Stomach smooth muscle (tissue), 2 donors: Measurements from ENCODE around the gene CFAP126.

Source experiments
- H3K27ac ChIP-seq: one replicate; pipeline ENCODE4 v1.7.0; 2013; ENCODE audit warnings: mild to moderate bottlenecking, low read length, inconsistent platforms
- H3K27me3 ChIP-seq, 2 donors: one replicate each; pipeline ENCODE4 v1.7.0; 2013; ENCODE audit warnings: low read length in 2 of 2; ENCODE audit not compliant: insufficient read depth in 2 of 2, control insufficient read depth in 1 of 2
- H3K36me3 ChIP-seq, 2 donors: one replicate each; pipeline ENCODE4 v1.7.0; 2013; ENCODE audit warnings: low read length in 2 of 2; ENCODE audit not compliant: control insufficient read depth in 2 of 2, insufficient read depth in 2 of 2
- H3K4me1 ChIP-seq: one replicate; pipeline ENCODE4 v1.7.0; 2013; ENCODE audit warnings: low read length; ENCODE audit not compliant: control insufficient read depth, insufficient read depth
- H3K4me3 ChIP-seq, 2 donors: one replicate each; pipeline ENCODE4 v1.7.0; 2013; ENCODE audit warnings: low read length in 2 of 2
- H3K9ac ChIP-seq, 2 donors: one replicate each; pipeline ENCODE4 v1.7.0; 2013; ENCODE audit warnings: low read length in 2 of 2, mild to moderate bottlenecking in 1 of 2
- H3K9me3 ChIP-seq, 2 donors: one replicate each; pipeline ENCODE4 v1.7.0; 2013; ENCODE audit warnings: low read length in 2 of 2; ENCODE audit not compliant: control insufficient read depth in 2 of 2
- donor health status: healthy.
- donor health status: Pancreatic carcinoma.

Gene CFAP126

DNA sequence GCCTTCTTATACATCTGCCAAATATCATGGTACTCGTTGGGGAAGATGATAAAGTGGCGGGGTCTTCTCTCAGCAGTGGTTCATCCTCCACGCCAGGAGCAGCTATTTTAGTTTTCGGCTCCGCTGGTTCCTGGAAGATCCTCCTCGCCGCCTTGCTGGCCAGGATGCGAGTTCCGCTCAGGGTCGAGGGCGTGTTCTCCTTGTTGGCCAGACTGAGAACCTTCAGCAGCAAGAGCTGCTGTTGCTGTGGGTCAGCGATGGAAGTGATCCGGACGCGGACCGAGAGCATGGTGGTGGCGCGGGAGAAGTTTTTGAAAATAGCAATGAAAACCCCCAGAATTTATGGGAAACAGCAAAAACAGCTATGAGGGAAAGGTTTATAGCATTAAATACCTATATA is 11.4 kb upstream of the CFAP126 start:
- Histone ChIP-seq H3K4me3 (no peak overlapping the region), H3K9me3 (no peaks in the 10 kb centered on the region), H3K27ac (no peak overlapping the region), H3K9ac (no peak overlapping the region), H3K36me3 (no peaks in the 10 kb centered on the region), H3K4me1 (peaks cover 2% of the 10 kb centered on the region), H3K27me3 (no peaks in the 10 kb centered on the region)

DNA sequence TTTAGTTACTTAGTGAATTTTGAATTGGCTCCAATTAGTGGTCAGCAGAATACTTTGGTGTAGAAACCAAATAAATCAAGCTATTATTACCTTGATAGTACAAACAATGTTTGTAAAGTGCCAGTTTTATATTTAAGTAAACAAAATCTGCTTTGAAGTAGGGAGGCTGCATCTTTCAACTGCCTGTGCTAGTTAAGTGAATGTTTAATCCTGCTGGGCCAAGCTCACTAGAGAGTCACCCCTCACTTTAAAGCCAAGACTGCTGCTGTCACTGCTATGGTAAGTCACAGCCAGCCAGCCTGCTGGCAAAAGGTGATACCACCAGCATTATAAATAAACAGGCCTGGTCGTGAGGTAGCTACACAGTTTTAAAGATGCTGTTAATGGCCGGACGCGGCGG is 10.3 kb upstream of the CFAP126 start:
- H3K4me3 ChIP-seq: no peak overlapping the region
- no peaks in the 10 kb centered on the region for H3K36me3 ChIP-seq
- no peak overlapping the region for H3K27ac ChIP-seq
- H3K27me3 ChIP-seq: no peaks in the 10 kb centered on the region
- no peaks in the 10 kb centered on the region for H3K9me3 ChIP-seq
- H3K4me1 ChIP-seq: peaks cover 2% of the 10 kb centered on the region
- H3K9ac ChIP-seq: no peak overlapping the region

DNA sequence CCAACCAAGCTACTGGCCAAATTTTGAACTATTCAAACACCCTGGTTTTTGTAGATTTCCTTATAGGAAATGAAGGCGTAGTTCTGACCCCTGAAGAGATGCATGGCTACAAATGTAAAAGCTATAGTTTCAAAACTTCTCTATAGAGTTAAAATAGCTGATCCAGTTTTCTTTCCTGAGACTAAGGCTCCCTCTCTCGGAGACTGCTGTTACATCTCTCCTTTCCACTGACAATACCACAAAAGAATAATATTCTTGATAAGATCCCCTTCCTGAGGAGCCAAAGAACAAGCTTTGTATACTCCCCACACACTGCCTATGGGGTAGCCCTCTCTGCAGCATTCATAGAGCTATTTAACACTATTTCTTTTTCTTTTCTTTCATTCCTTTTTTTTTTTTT is 6.7 kb upstream of the CFAP126 start:
- H3K4me3 ChIP-seq: no peak overlapping the region
- no peaks in the 10 kb centered on the region for H3K4me1 ChIP-seq
- H3K9me3 ChIP-seq: no peaks in the 10 kb centered on the region
- H3K27me3 ChIP-seq: no peaks in the 10 kb centered on the region
- no peak overlapping the region for H3K9ac ChIP-seq
- H3K27ac ChIP-seq: no peak overlapping the region
- H3K36me3 ChIP-seq: no peaks in the 10 kb centered on the region

DNA sequence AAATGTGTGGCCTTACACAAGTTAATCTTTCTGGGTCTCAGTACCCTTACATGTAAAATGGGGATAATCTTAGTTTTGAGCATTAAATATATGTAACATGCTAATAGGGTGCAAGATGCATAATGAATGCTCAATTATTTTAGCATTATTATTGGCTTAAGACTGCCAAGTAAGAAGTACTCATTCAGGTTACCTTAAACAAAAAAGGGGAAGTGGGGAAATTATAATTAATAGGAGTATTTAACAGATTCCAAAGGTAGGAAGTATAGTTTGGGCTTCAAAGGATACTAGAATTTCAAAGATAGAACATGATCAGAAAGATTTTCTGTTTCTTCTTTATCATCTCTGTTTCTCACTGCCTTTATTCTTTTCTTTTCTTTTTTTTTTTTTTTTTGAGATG is 5.8 kb upstream of the CFAP126 start:
- Histone ChIP-seq H3K4me1 (no peaks in the 10 kb centered on the region), H3K27ac (no peak overlapping the region), H3K9ac (no peak overlapping the region), H3K4me3 (no peak overlapping the region), H3K27me3 (no peaks in the 10 kb centered on the region), H3K36me3 (no peaks in the 10 kb centered on the region), H3K9me3 (no peaks in the 10 kb centered on the region)

DNA sequence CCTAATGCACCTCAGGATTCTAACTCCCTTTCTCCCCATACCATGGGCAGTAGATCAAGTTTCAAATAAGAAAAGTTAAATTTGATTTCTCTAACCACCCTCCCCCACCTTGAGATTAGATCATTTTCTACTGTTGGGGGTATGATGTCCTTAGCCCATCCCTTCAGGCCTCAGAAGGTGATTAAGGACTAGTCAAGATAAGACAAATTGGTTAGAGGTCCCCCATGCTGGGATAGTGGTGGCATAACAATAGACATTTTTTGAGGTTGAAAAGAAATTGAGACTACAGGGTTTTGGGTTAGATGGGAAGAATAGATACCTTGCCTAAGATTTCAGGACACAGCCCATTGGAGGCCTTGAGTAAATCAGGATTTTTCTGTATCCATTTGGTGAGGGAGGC is 2.5 kb downstream of the CFAP126 start:
- no peak overlapping the region for H3K27ac ChIP-seq
- no peak overlapping the region for H3K4me3 ChIP-seq
- peaks cover 12 to 13% of the 10 kb centered on the region in 2 donors for H3K36me3 ChIP-seq
- no peak overlapping the region for H3K9ac ChIP-seq
- H3K9me3 ChIP-seq: no peaks in the 10 kb centered on the region
- H3K4me1 ChIP-seq: peaks cover 3% of the 10 kb centered on the region
- no peaks in the 10 kb centered on the region for H3K27me3 ChIP-seq

DNA sequence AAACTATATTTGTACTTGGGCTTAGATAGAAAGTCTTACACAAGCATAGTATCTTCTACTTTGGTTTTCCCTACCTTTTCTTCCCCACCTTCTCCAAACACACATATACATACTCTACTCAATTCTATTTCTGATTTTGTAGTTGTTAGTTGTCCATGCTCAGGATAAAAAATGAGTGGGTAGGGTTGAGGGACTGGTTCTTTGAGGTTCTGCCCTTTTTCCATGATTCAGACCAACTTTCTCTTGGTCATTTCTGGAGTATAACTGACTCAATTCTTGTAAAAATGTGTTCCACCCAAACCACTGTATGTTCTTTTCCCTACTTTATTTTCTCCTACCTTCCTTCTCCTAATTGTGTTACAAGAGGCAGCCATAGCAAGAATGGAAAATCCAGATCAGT is 3.3 kb downstream of the CFAP126 start:
- H3K36me3 ChIP-seq: peaks cover 12 to 13% of the 10 kb centered on the region in 2 donors
- H3K9me3 ChIP-seq: no peaks in the 10 kb centered on the region
- no peak overlapping the region for H3K4me3 ChIP-seq
- peaks cover 3% of the 10 kb centered on the region for H3K4me1 ChIP-seq
- H3K9ac ChIP-seq: no peak overlapping the region
- H3K27ac ChIP-seq: no peak overlapping the region
- no peaks in the 10 kb centered on the region for H3K27me3 ChIP-seq

DNA sequence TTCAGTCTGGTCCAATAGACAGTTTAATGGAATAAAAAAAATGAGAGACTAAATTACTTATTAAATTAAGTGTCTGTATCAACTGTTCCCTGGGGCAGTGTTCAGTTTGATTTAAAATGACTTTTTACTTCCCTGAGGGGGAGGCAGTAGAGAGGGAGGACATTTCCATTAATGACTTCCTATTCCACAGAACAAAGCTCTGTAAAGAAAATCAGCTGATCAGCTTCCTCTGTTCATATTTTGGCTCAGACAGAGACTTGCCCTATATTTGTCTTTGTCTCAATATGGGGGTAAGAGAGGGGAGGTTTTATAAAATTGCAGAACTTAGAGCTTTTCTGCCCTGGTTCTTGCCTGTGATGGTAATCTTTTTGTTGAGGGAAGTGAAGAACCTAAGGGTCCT is 8.4 kb downstream of the CFAP126 start:
- Histone ChIP-seq H3K4me1 (no peaks in the 10 kb centered on the region), H3K36me3 (peaks cover 7 to 10% of the 10 kb centered on the region in 2 donors), H3K27ac (no peak overlapping the region), H3K4me3 (no peak overlapping the region), H3K27me3 (no peaks in the 10 kb centered on the region), H3K9ac (no peak overlapping the region), H3K9me3 (no peaks in the 10 kb centered on the region)

DNA sequence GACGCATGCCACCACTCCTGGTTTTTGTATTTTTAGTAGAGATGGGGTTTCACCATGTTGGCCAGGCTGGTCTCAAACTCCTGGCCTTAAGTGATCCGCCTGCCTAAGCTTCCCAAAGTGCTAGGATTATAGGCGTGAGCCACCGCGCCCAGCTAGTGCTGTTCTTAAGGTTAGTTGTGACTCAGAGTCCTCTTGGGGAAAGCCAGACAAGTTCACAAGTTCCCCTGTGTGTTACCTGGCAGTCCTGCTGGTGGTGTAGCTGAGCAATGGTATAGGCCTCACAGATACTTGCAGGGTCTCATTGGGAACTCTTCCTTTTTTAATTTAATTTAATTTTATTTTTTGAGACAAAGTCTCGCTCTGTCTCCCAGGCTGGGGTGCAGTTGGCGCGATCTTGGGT is 10.6 kb downstream of the CFAP126 start:
- Histone ChIP-seq H3K9ac (no peak overlapping the region), H3K4me3 (no peak overlapping the region), H3K9me3 (no peaks in the 10 kb centered on the region), H3K36me3 (peaks cover 0 to 4% of the 10 kb centered on the region in 2 donors), H3K27ac (no peak overlapping the region), H3K27me3 (no peaks in the 10 kb centered on the region), H3K4me1 (no peaks in the 10 kb centered on the region)

DNA sequence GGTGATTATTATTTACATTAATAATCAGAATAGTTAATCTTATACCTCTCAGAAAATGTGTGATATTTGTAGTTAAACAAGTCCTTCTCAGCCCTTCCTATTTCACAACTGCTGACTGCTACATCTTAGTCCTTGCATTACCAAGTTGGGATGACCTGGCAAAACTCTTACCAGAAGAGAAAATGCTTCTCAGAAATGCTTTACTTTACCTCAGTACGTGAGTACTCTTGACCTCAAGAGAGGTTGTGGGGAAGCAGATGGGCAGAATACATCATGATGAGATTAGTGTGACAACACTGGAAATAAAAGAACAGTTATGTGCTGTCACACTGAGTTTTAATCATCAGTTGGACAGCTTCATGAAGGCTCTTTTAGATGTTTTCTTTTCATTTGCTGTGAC is 16.2 kb downstream of the CFAP126 start:
- H3K9me3 ChIP-seq: no peaks in the 10 kb centered on the region
- no peak overlapping the region for H3K4me3 ChIP-seq
- H3K36me3 ChIP-seq: peaks cover 0 to 4% of the 10 kb centered on the region in 2 donors
- H3K27me3 ChIP-seq: no peaks in the 10 kb centered on the region
- H3K4me1 ChIP-seq: no peaks in the 10 kb centered on the region
- H3K9ac ChIP-seq: no peak overlapping the region
- no peak overlapping the region for H3K27ac ChIP-seq

DNA sequence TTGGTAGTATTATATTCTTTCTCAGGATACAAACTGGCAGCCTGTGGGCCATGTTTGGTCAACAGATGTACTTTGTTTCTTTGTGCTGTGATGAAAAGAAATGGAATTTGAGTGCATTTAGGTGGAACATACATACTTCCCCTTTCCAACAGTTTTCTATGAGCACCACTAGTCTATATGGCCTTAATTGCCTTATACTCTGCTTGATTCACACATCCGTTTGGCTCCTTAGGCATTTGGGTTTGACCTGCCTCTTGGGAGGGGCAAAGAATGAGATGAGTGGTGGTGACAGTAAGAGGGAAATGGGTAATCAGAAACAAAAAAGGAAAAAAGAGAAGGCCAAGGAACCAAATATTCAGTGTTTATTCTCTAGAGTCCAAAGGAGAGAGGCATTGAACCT is 17.0 kb downstream of the CFAP126 start:
- H3K9me3 ChIP-seq: no peaks in the 10 kb centered on the region
- peaks cover 0 to 2% of the 10 kb centered on the region in 2 donors for H3K36me3 ChIP-seq
- H3K4me3 ChIP-seq: no peak overlapping the region
- H3K27me3 ChIP-seq: no peaks in the 10 kb centered on the region
- no peaks in the 10 kb centered on the region for H3K4me1 ChIP-seq
- H3K9ac ChIP-seq: no peak overlapping the region
- H3K27ac ChIP-seq: no peak overlapping the region

DNA sequence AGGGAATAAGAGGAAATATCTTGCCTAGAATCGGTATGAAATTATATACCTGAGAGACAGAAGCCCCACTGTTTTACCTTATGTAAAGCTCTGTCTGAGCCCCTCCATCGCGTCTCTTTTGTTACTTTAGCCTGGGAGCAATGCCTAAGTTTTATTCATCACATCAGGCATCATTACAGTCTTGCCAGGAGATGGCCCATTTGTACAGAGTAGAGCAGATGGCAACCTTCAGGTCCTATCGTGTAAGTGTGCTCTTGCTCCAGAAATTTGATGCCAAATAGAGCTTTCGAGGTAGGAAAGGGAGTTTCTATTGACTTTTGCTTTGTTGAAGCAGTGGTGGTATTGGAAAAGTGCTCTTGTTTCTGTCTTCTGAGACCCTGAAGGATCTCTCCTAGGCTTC is 24.9 kb downstream of the CFAP126 start:
- Histone ChIP-seq H3K27ac (no peak overlapping the region), H3K27me3 (no peaks in the 10 kb centered on the region), H3K9me3 (no peaks in the 10 kb centered on the region), H3K4me1 (no peaks in the 10 kb centered on the region), H3K9ac (no peak overlapping the region), H3K4me3 (no peak overlapping the region), H3K36me3 (peaks cover 25 to 26% of the 10 kb centered on the region in 2 donors)
